ENCODE results near the gene PARS2.

DNA sequence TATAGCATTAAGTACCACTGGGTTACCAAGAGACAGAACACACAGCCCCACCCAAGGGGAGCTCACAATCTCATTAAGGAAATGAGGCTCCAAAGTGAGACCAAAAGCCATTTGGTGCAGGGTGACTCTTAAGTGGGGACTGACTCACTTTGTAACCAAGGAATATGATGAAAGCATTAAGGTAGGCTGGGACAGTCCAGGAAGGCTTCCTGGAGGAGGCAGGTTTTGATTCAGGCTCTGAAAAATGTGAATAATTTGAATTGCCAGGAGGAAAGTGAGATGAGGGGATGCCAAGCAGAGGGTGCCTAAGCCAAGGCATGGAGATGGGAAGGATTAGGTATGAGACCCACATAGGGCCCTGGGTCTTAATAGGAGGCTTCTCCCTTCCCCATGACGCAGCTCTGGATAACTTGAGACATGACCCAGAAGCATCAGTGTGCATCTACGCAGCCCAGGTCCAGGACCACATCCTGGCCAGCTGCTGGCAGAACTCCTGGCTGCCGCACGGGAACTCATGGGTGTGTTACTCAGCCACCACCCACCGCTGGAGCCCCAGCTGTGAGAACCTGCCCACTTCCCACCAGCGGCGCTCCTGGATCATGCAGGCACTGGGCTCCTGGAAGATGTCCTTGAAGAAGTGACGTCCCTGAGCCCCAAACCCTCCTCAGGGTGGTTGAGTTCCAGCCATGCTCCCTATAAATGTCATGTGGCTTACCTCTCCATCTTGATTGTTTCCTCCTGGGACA is 54.6 kb downstream of the PARS2 start:
- TF ChIP-seq, protein P1, sequence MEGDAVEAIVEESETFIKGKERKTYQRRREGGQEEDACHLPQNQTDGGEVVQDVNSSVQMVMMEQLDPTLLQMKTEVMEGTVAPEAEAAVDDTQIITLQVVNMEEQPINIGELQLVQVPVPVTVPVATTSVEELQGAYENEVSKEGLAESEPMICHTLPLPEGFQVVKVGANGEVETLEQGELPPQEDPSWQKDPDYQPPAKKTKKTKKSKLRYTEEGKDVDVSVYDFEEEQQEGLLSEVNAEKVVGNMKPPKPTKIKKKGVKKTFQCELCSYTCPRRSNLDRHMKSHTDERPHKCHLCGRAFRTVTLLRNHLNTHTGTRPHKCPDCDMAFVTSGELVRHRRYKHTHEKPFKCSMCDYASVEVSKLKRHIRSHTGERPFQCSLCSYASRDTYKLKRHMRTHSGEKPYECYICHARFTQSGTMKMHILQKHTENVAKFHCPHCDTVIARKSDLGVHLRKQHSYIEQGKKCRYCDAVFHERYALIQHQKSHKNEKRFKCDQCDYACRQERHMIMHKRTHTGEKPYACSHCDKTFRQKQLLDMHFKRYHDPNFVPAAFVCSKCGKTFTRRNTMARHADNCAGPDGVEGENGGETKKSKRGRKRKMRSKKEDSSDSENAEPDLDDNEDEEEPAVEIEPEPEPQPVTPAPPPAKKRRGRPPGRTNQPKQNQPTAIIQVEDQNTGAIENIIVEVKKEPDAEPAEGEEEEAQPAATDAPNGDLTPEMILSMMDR (IDR thresholded peaks at IDR 0.05): no peak
- no peak for TF ChIP-seq POLR2A (IDR thresholded peaks at IDR 0.05)
